CD4-positive, alpha-beta T cell treated with Interleukin-1 beta for 1 hour (primary cell): ENCODE measurements around the gene APLP2.

Experiments used
- DNase-seq, 2 donors: peaks; one replicate each; pipeline ENCODE4 v3.0.0-alpha.2; 2020 to 2022

The APLP2 gene

GRCh38 chr11:130121445-130121978, 51.8 kb downstream of the APLP2 start:
- DNase-seq, result no peak

- DNase-seq, result peak in 1 of 2 donors; percentile 27
Measured at GRCh38 chr11:130122141-130122575, 52.5 kb downstream of the APLP2 start.

- DNase-seq, result no peak
Measured at GRCh38 chr11:130123414-130124040, 53.8 kb downstream of the APLP2 start.

GRCh38 chr11:130124096-130124495, 54.4 kb downstream of the APLP2 start:
- peak; percentile 19 to 76 for DNase-seq

- no peak for DNase-seq
Measured at GRCh38 chr11:130125638-130126037, 55.9 kb downstream of the APLP2 start.

- DNase-seq, result no peak
Measured at GRCh38 chr11:130126516-130126915, 56.8 kb downstream of the APLP2 start.

GRCh38 chr11:130127509-130127908, 57.8 kb downstream of the APLP2 start:
- DNase-seq, result no peak

- no peak for DNase-seq
Measured at GRCh38 chr11:130128626-130129025, 58.9 kb downstream of the APLP2 start.

GRCh38 chr11:130129922-130130321, 60.2 kb downstream of the APLP2 start:
- DNase-seq, result no peak

GRCh38 chr11:130131961-130132850, 62.5 kb downstream of the APLP2 start:
- DNase-seq, result peak; percentile 61 to 78

GRCh38 chr11:130133716-130134115, 64.0 kb downstream of the APLP2 start:
- DNase-seq, result no peak

GRCh38 chr11:130136107-130136506, 66.4 kb downstream of the APLP2 start:
- no peak for DNase-seq

- DNase-seq, result no peak
Measured at GRCh38 chr11:130137999-130138398, 68.3 kb downstream of the APLP2 start.

GRCh38 chr11:130139401-130139800, 69.7 kb downstream of the APLP2 start:
- no peak for DNase-seq

- DNase-seq, result no peak
Measured at GRCh38 chr11:130141561-130142341, 72.1 kb downstream of the APLP2 start.

GRCh38 chr11:130144141-130144540, 74.4 kb downstream of the APLP2 start:
- no peak for DNase-seq

- DNase-seq, result no peak
Measured at GRCh38 chr11:130144861-130145281, 75.2 kb downstream of the APLP2 start.

GRCh38 chr11:130145311-130145812, 75.7 kb downstream of the APLP2 start:
- no peak for DNase-seq

- no peak for DNase-seq
Measured at GRCh38 chr11:130145975-130146776, 76.5 kb downstream of the APLP2 start.

GRCh38 chr11:130146796-130147195, 77.1 kb downstream of the APLP2 start:
- peak; percentile 31 to 59 for DNase-seq

GRCh38 chr11:130148796-130149326, 79.2 kb downstream of the APLP2 start:
- DNase-seq, result no peak

GRCh38 chr11:130150790-130151189, 81.1 kb downstream of the APLP2 start:
- DNase-seq, result no peak
